BLaER1 treated with 17β-estradiol and CSF1 and Interleukin-3, amounts not matched to agents 10 nM and 100 nM (cell line): ENCODE results near the gene SLC6A14.

ENCODE experiments used
- H3K27ac ChIP-seq, 11 experiments: shearing (Covaris generic); formaldehyde crosslinking; 2 replicates each; pipeline ENCODE4 v1.8.1; 2022
- H3K27me3 ChIP-seq, 11 experiments: shearing (Covaris generic); formaldehyde crosslinking; 2 replicates each; pipeline ENCODE4 v1.8.1; 2022
- H3K36me3 ChIP-seq, 11 experiments: shearing (Covaris generic); formaldehyde crosslinking; 2 replicates each; pipeline ENCODE4 v1.8.1; 2022
- H3K4me1 ChIP-seq, 10 experiments: shearing (Covaris generic); formaldehyde crosslinking; 2 replicates each; pipeline ENCODE4 v1.8.1; 2022
- H3K4me2 ChIP-seq, 11 experiments: shearing (Covaris generic); formaldehyde crosslinking; 2 replicates each; pipeline ENCODE4 v1.8.1; 2022
- H3K4me3 ChIP-seq, 10 experiments: shearing (Covaris generic); formaldehyde crosslinking; 2 replicates each; pipeline ENCODE4 v1.8.1; 2022
- H3K9ac ChIP-seq, 11 experiments: shearing (Covaris generic); formaldehyde crosslinking; 2 replicates each; pipeline ENCODE4 v1.8.1; 2022
- H3K9me3 ChIP-seq, 11 experiments: shearing (Covaris generic); formaldehyde crosslinking; replicated peaks in 1 of 11; 2 replicates each; pipeline ENCODE4 v1.8.1; 2022
- H4K20me1 ChIP-seq, 11 experiments: shearing (Covaris generic); formaldehyde crosslinking; 2 replicates each; pipeline ENCODE4 v1.8.1; 2022
- Cebpa-rat ChIP-seq, 11 experiments: shearing (Covaris generic); IDR thresholded peaks; 2 replicates each; pipeline ENCODE4 v1.8.1; 2022

The SLC6A14 gene, protein sequence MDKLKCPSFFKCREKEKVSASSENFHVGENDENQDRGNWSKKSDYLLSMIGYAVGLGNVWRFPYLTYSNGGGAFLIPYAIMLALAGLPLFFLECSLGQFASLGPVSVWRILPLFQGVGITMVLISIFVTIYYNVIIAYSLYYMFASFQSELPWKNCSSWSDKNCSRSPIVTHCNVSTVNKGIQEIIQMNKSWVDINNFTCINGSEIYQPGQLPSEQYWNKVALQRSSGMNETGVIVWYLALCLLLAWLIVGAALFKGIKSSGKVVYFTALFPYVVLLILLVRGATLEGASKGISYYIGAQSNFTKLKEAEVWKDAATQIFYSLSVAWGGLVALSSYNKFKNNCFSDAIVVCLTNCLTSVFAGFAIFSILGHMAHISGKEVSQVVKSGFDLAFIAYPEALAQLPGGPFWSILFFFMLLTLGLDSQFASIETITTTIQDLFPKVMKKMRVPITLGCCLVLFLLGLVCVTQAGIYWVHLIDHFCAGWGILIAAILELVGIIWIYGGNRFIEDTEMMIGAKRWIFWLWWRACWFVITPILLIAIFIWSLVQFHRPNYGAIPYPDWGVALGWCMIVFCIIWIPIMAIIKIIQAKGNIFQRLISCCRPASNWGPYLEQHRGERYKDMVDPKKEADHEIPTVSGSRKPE

DNA sequence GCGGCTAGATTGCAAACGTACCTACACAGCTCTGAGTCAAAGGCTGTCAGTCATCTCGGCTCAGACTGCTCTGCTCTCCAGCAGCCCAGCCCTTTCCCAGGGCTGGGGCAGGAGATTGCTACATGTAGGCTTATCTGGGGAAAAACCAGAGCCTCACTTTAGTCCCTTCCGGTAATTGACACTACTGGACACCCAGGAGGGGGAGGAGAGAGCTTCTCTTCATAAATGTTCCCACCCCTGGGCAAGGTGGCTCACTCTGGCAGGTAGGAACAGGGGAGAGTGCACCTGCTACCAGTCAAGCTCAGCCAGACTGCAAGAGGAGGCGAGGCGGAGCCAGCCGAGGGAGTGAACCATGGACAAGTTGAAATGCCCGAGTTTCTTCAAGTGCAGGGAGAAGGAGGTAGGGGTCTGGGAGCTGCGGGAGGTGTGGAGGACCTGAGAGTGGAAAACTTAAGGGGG is at the start of gene SLC6A14:
Gene SLC6A14 (plus strand): TSS at position 249 of the 459 bp plus-strand sequence. CDS start 104 bp downstream, at position 353.
- H3K36me3 ChIP-seq = no peaks in the 10 kb centered on the region
- H3K4me3 ChIP-seq = no peak within 1 kb of the TSS
- H3K27ac ChIP-seq = no peak within 1 kb of the TSS
- H3K4me1 ChIP-seq = no peaks in the 10 kb centered on the region
- H4K20me1 ChIP-seq = 0 out of 22 replicates have a peak, but pooled peaks cover 0 to 10% (median 0%) of the 10 kb centered on the region in 11 experiments
- no peak within 1 kb of the TSS for H3K9ac ChIP-seq
- no peak within 1 kb of the TSS for H3K4me2 ChIP-seq
- peaks cover 76 to 99% (median 94%) of the 10 kb centered on the region in 11 experiments for H3K27me3 ChIP-seq
- H3K9me3 ChIP-seq = no peaks in the 10 kb centered on the region
- no peak for TF ChIP-seq Cebpa-rat (IDR thresholded peaks at IDR 0.05)

DNA sequence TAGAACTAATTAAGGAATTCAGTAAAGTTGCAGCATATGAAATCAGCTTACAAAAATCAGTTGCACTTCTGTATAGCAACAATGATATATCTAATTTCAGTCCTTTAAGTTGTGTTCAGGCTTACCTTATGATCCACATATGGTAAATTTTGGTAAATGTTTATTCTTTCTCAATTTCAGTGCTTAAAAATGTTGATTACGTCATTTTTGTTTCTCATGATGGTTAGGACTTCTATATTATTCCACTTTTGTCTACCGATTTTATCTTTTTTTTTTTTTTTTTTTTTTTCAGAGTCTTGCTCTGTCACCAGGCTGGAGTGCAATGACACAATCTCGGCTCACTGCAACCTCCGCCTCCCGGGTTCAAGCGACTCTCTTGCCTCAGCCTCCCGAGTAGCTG is 40.7 kb upstream of the SLC6A14 start:
- H3K4me1 ChIP-seq = no peaks in the 10 kb centered on the region
- no peak for TF ChIP-seq Cebpa-rat (IDR thresholded peaks at IDR 0.05)

DNA sequence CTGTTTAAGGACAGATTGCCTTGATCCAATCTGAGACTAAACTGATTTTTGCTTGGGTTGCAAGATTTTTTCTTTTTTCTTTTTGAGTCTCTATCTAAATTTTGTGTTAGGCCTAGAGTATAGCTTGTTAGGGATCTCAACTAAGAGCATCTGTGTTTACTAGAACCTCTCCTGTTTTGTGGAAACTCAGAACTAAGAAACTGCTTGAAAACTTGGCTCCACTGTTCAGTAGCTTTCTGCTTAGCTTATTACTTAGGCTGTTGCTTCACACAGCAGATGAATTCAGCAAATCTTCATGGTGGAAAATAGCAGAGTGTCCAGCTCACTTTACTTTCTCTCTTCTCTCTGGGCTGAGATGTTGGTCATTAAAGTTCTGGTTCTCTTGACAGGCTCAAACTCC is 36.7 kb upstream of the SLC6A14 start:
- Histone ChIP-seq H3K36me3 (no peaks in the 10 kb centered on the region), H3K4me2 (no peak overlapping the region), H3K4me3 (no peak overlapping the region), H4K20me1 (no peaks in the 10 kb centered on the region), H3K9ac (no peak overlapping the region), H3K9me3 (0 out of 22 replicates have a peak, but pooled peaks cover 0 to 5% (median 0%) of the 10 kb centered on the region in 11 experiments), H3K27me3 (peaks cover 16 to 90% (median 66%) of the 10 kb centered on the region in 11 experiments), H3K27ac (no peak overlapping the region), H3K4me1 (no peaks in the 10 kb centered on the region)
- TF ChIP-seq Cebpa-rat (IDR thresholded peaks at IDR 0.05) = no peak

More for the DNA sequence above, 40.7 kb upstream of the SLC6A14 start:
- H3K27me3 ChIP-seq = peaks cover 11 to 63% (median 39%) of the 10 kb centered on the region in 11 experiments; a peak in 21 of 22 replicates
- no peaks in the 10 kb centered on the region for H3K36me3 ChIP-seq
- H4K20me1 ChIP-seq = no peaks in the 10 kb centered on the region
- H3K27ac ChIP-seq = no peak overlapping the region
- H3K4me3 ChIP-seq = no peak overlapping the region
- 0 out of 22 replicates have a peak, but pooled peaks cover 0 to 2% (median 0%) of the 10 kb centered on the region in 11 experiments for H3K9me3 ChIP-seq
- H3K9ac ChIP-seq = no peak overlapping the region
- no peak overlapping the region for H3K4me2 ChIP-seq

DNA sequence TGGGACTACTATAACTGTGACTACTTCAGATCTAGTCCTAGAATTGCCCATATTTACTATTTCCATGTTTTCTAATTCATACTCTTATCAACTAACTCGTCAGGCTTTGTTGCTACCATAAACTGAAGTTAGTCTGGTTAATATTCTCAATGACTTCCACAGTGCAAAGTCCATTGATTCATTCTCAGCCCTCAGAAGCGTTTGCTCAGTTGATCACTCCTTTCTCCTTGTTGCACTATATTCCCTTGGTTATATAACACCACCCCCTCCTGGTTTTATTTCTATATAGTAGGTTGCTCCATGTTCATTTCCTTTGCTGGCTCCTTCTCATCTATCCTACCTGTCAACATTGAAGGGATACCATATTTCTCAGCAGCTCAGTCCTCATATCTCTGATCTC is 27.2 kb upstream of the SLC6A14 start:
- Histone ChIP-seq H3K9me3 (peaks cover 19 to 24% (median 23%) of the 10 kb centered on the region in 11 experiments), H3K36me3 (no peaks in the 10 kb centered on the region), H4K20me1 (no peaks in the 10 kb centered on the region), H3K4me3 (no peak overlapping the region), H3K4me2 (no peak overlapping the region), H3K27me3 (peaks cover 26 to 99% (median 95%) of the 10 kb centered on the region in 11 experiments; a peak in 21 of 22 replicates), H3K9ac (no peak overlapping the region), H3K4me1 (no peaks in the 10 kb centered on the region), H3K27ac (no peak overlapping the region)
- TF ChIP-seq Cebpa-rat (IDR thresholded peaks at IDR 0.05) = no peak

DNA sequence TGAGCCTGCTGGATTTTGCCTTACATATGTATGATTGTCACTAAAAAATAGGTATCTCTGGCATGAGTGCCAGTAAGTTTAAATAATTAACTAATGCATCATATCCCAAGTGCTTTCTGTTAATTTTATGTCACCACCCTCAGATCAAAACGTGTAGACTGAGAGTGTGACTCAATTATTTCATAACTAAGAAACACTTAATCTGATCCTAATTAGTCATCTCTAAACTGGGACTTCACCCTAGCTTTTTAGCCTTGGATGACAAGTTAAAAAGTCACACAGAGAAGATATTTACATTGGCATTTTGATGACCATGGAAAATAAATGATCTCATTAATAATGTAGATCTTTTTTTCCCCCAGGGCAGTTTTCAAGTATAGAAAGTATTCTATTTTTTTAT is 23.1 kb upstream of the SLC6A14 start:
- Histone ChIP-seq H3K4me1 (no peaks in the 10 kb centered on the region), H3K27me3 (peaks cover 21 to 95% (median 80%) of the 10 kb centered on the region in 11 experiments; a peak in 21 of 22 replicates), H4K20me1 (no peaks in the 10 kb centered on the region), H3K36me3 (no peaks in the 10 kb centered on the region), H3K27ac (no peak overlapping the region), H3K4me3 (no peak overlapping the region), H3K4me2 (no peak overlapping the region), H3K9me3 (peaks cover 19 to 24% (median 23%) of the 10 kb centered on the region in 11 experiments), H3K9ac (no peak overlapping the region)
- no peak for TF ChIP-seq Cebpa-rat (IDR thresholded peaks at IDR 0.05)

DNA sequence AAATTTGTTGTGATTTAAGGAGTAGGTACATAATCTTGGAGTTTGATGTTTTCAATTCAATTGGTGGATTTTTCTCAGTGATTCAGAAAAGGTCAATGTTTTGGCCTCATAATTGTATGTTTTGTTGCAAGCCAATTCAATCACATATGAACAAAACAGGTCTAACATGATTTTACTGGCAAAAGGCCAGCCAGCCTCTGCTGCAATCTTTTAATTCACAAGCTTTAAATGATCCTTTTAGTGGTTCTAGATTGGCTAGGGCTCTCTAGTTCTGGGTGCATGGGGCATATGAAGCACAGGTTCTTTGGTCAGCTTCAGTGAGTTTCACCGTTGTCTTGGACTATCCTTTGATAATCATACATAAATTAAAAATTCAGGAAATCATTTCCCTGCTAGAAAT is 19.2 kb upstream of the SLC6A14 start:
- no peak overlapping the region for H3K4me2 ChIP-seq
- no peak overlapping the region for H3K27ac ChIP-seq
- H3K27me3 ChIP-seq = peaks cover 10 to 95% (median 73%) of the 10 kb centered on the region in 11 experiments; a peak in 20 of 22 replicates
- no peaks in the 10 kb centered on the region for H4K20me1 ChIP-seq
- peaks cover 0 to 1% (median 0%) of the 10 kb centered on the region in 11 experiments; a peak in 4 of 22 replicates for H3K9me3 ChIP-seq
- no peak overlapping the region for H3K9ac ChIP-seq
- H3K36me3 ChIP-seq = no peaks in the 10 kb centered on the region
- TF ChIP-seq Cebpa-rat (IDR thresholded peaks at IDR 0.05) = no peak
- no peaks in the 10 kb centered on the region for H3K4me1 ChIP-seq
- H3K4me3 ChIP-seq = no peak overlapping the region

DNA sequence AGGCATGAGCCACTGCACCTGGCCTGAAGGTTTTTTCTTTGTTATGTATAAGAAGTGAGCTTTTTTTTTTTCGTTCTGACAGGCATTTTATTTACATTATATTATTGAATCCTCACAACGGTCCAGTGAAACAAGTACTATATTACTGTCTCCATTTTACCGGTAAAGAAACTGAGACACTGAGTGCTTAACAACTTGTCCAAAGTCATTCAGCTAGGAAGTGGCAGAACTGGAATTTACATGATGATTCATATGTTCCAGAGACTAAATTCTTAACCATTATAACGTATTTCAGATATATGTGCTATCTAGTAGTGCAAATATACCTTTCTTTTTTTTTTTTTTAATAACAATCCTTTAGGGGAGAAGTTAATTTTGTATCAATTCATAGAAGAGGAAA is 18.4 kb upstream of the SLC6A14 start:
- no peaks in the 10 kb centered on the region for H3K4me1 ChIP-seq
- no peak overlapping the region for H3K27ac ChIP-seq
- no peak overlapping the region for H3K4me3 ChIP-seq
- H3K9me3 ChIP-seq = no peaks in the 10 kb centered on the region
- no peak for TF ChIP-seq Cebpa-rat (IDR thresholded peaks at IDR 0.05)
- no peaks in the 10 kb centered on the region for H3K36me3 ChIP-seq
- no peak overlapping the region for H3K4me2 ChIP-seq
- no peak overlapping the region for H3K9ac ChIP-seq
- H4K20me1 ChIP-seq = no peaks in the 10 kb centered on the region
- peaks cover 13 to 95% (median 75%) of the 10 kb centered on the region in 11 experiments; a peak in 20 of 22 replicates for H3K27me3 ChIP-seq

DNA sequence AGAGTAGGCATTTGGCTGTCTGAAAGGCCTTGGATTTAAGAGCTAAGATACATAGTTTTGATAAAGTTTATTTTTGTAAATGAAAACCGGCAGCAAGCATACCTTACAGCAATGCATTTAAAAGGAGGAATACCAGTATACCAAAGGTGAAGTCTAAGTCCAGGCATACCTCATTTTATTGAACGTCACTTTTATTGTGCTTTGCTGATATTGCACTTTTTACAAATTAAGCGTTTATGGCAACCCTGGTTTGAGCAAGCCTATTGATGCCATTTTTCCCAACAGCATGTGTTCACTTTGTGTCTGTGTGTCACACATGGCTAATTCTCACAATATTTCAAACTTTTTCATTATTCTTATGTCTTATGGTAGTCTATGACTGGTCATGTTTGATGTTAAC is 8.4 kb upstream of the SLC6A14 start:
- no peak for TF ChIP-seq Cebpa-rat (IDR thresholded peaks at IDR 0.05)

DNA sequence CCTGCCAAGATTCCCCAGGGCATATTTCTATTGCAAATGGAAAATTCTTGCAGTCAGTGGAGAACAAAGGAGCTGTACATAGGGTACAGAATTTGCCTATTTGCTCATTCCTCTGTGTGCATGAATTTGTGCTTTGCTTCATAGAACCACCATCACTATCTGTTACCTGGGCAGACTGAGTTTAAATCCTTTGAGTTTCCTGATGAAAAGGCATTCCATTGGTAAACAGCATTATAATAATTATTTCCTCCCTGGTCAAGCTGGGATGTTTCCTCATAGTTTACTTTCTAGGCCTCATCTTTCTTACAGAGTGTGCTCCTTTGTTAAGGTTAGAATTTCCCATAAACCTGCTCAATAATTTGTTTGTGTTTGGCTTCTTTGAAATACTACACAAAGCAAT is 809 bp upstream of the SLC6A14 start:
- Histone ChIP-seq H3K27ac (no peak overlapping the region), H3K9me3 (no peaks in the 10 kb centered on the region), H3K4me2 (no peak overlapping the region), H3K4me3 (no peak overlapping the region), H3K4me1 (no peaks in the 10 kb centered on the region), H3K27me3 (peaks cover 74 to 99% (median 94%) of the 10 kb centered on the region in 11 experiments), H3K9ac (no peak overlapping the region), H3K36me3 (no peaks in the 10 kb centered on the region), H4K20me1 (0 out of 22 replicates have a peak, but pooled peaks cover 0 to 10% (median 0%) of the 10 kb centered on the region in 11 experiments)
- TF ChIP-seq Cebpa-rat (IDR thresholded peaks at IDR 0.05) = no peak

More for the DNA sequence above, 8.4 kb upstream of the SLC6A14 start:
- Histone ChIP-seq H3K4me1 (no peaks in the 10 kb centered on the region), H3K4me3 (no peak overlapping the region), H3K4me2 (no peak overlapping the region), H3K27me3 (peaks cover 28 to 94% (median 78%) of the 10 kb centered on the region in 11 experiments; a peak in 21 of 22 replicates), H3K9ac (no peak overlapping the region), H3K27ac (no peak overlapping the region), H4K20me1 (no peaks in the 10 kb centered on the region), H3K36me3 (no peaks in the 10 kb centered on the region), H3K9me3 (no peaks in the 10 kb centered on the region)
